ENCODE data around the gene OR10Z1.

Gene OR10Z1

GRCh38 chr1:158604968-158605367, at the start of gene OR10Z1:
Gene OR10Z1, plus strand, starts transcription at chr1:158605268. Its CDS starts 1,171 bp downstream, at chr1:158606439.
- no peak for DNase-seq

- DNase-seq: no peak
Measured at GRCh38 chr1:158559696-158560095, 45.4 kb upstream of the OR10Z1 start.

DNA sequence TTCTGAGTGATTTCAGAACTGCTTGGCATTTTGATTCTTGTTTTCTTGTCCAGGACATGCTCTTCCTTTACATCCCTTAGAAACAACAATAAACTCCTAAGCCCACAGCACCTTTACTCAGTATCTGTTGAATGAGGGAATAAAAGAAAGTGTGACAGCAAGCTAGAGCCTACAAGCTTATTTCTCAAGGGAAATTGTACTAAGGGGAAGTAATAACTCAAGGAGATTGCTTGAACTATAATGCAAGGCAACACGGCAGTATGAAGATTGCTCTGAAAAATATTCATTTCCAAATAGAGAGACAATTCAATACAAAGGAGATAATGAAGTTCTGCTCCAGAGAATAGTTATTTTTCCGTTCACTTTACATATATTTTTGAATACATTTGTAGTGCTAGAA, 41.2 kb upstream of the OR10Z1 start:
- no peak for DNase-seq

GRCh38 chr1:158564608-158565007, 40.5 kb upstream of the OR10Z1 start:
- no peak for DNase-seq

- no peak for DNase-seq
Measured at GRCh38 chr1:158570480-158570879, 34.6 kb upstream of the OR10Z1 start, which contains the start of gene OR6P1. Gene OR6P1, minus strand, starts transcription at chr1:158570580. Its CDS starts 6,976 bp downstream, at chr1:158563604.

GRCh38 chr1:158572226-158572625, 32.8 kb upstream of the OR10Z1 start:
- no peak for DNase-seq

GRCh38 chr1:158577561-158577960, 27.5 kb upstream of the OR10Z1 start:
- no peak for DNase-seq

DNA sequence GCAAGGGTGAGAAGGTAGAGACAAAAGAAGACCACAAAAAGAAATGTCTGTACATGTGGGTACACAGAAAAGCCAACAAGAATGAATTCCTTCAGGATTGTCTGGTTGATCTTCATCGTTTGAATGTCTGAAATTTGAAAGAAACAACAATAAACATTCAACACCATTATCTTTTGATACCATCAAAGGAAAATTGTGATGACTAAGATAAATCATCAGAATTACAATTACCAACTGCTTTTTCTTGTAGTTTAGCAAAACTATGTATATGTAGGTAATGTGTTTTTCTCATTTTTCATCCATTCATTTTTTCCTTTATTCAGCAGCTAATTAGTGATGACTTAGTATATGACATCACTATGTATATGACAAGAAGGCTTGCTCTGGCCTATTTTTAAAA, 25.3 kb upstream of the OR10Z1 start, which contains the start of gene OR10X1:
OR10X1 (minus strand) TSS at position 167 of the 400 bp plus-strand sequence; CDS start at position 167, 0 bp downstream.
- no peak for DNase-seq

- DNase-seq: no peak
Measured at GRCh38 chr1:158583962-158584361, 21.1 kb upstream of the OR10Z1 start.

- DNase-seq: no peak
Measured at GRCh38 chr1:158586942-158587341, 18.1 kb upstream of the OR10Z1 start.

DNA sequence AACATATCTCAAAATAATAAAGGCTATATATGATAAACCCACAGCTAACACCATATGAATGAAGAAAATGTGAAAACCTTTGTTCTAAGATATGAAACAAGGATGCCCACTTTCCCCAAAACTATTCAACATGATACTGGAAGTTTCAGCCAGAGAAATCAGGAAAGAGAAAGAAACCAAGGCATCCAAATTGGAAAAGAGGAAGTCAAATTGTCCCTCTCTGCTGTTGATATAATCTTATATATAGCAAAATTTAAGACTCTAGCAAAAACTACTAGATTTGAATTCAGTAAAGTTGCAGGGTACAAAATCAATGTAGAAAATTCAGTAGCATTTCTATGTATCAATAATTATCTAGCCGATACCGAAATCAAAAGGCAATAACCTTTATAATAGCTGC, 4.3 kb upstream of the OR10Z1 start:
- no peak for DNase-seq

DNA sequence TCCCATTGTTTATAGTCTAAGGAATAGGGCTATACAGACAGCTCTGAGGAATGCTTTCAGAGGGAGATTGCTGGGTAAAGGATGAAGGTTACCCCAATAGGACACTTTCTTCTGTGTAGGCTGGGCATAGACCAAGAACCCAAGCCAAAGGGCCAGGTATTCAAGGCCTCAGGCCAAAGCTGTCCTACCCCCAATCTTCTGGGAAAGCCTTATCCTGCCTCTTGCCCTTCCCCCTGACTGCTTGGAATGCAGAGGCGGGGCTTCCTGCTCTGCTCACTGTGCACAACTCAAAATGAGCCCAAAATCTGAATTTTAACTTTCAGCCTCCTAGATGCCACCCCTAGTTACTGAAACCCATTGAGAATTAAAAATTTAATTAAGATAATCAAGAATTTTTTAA, 2.2 kb downstream of the OR10Z1 start:
- DNase-seq: no peak

GRCh38 chr1:158611916-158612315, 6.8 kb downstream of the OR10Z1 start:
- DNase-seq: no peak

DNA sequence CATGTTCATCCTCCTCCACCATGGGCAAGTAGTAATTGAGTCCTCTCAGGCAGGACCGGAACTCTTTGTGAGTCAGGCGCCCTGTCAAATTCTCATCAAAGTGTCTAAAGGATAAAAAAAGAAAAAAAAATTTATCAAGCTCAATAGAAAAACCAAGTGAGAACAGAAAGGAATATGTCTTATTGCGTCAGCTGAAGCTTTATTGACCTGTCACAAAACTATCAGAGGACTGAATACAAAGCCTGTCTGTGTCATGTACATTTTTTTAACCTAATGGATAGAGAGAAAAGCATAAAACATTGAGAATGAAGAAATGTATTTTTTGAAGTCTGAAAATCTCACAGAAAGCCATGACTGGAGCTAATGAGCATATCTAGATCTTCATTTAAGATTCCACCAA, 8.7 kb downstream of the OR10Z1 start:
- DNase-seq: no peak

DNA sequence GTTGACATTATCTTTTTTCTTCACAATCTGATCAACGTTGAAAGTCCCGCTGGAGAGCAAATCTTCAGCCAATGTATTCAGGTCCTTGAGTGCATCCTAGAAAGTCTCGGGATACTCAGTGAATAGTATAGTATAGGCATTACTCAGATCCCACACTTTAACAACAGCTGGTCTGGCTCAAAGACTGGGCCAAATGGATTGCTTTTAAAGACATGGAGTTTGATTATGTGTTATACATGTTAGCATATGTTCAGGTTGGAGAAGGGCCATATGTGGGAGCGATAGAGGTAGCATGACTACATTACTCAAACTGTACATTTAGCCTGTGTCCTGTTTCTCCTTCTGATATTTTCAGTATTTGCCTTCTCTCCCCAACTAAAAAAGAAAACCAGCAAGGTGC, 33.1 kb downstream of the OR10Z1 start:
- DNase-seq: no peak

DNA sequence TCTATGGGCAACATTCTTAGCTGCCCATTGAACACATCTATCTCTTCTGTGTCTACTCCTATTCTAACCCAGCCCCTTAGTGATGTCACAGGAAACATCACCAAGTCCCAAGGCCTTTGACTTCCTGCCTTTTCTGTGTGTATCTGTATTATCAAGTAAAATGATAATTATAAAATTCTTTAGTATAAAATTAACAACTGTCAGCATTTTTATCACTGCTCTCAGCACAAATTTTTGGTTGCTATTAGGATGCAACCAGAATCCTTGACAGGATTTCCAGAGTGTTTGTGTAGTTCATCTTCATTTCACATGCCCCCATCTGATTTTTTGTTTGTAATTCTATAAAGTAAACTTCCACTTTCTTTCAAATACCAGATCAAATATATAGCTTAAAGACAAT, 33.8 kb downstream of the OR10Z1 start:
- DNase-seq: no peak

DNA sequence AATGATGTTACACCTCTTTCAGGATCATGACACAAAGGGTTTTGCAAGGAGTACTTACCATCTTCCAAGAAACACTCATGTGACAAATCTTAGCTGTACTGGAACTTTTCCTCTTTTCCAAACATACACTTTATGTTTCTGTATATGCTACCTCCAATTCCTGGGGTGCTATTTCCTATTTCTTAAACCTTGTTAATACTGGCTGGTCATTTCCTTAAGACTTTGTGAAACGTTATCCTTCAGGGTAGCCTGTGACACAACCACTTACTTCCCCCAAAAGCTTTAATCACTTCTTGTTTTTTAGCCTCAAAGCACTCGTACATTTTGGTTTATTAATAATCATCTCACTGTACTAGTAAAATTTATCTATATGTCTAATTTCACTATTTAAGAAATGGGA, 39.4 kb downstream of the OR10Z1 start:
- DNase-seq: no peak

DNA sequence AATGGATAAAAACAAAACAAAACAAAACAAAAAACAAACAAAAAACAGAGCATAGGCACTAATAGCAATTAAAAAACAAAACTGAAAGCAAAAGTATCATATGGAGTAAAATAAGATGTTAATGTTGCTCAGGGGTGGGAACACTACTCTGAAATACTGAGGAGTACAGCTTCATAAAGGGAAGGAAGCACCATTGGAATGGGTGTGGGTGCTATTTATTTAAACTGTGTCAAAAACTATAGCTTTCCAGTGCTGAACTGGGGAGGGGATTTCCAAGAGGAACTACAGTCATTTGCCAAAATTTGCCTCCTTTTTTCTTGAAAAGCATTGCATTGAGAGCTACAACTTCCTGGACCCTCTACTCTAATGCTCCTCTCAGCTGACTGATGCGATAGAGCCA, 41.4 kb downstream of the OR10Z1 start:
- no peak for DNase-seq

DNA sequence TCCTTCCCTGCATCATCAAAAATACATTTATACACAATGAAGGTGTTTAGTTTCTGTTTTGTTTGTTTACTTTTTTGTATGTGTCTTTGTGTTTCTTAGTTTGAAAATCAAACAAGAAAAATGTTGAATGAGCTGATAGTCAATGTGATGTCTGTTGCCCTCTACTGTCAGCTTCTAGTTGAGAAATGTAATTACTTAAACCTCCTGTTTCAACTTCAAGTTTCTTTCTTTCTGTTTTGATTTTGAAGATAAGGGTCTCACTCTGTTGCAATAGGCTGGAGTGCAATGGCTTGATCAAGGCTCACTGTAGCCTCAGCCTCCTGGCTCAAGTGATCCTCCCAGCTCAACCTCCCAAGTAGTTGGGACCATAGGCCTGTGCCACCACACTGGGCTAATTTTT, 44.0 kb downstream of the OR10Z1 start:
- no peak for DNase-seq

GRCh38 chr1:158652721-158653334, 47.8 kb downstream of the OR10Z1 start:
- no peak for DNase-seq

DNA sequence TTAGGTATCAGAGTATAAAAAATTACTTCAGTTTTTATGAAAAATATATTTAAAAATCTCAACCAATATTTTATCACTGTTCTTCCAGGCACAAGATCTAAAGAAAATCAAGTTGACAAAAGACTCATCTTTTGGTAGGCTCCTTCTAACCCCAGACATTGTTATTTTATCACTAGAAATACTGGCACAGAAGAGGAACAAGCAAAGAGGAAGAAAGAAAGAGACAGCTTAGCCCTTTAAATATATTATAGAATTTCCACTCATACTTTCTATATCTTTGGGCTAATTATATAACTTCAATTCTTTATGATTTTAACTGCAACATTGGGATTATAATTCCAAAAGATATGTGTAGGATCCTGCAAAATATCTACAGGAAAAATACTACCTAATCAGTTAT, 49.0 kb downstream of the OR10Z1 start:
- no peak for DNase-seq

GRCh38 chr1:158654571-158654970, 49.5 kb downstream of the OR10Z1 start:
- peak; percentile 92 for DNase-seq

All from DMS153 (cell line).